Measurements from ENCODE around the gene AAK1. TPM values are rescaled to one million over a fixed set of nuclear protein-coding genes. Genes with fewer than 3 reads are reported as not detected.

Gene AAK1
- total RNA-seq, 4 donors from 2014 or later, result 42.5 to 55.9 (median 51.2) TPM

DNA sequence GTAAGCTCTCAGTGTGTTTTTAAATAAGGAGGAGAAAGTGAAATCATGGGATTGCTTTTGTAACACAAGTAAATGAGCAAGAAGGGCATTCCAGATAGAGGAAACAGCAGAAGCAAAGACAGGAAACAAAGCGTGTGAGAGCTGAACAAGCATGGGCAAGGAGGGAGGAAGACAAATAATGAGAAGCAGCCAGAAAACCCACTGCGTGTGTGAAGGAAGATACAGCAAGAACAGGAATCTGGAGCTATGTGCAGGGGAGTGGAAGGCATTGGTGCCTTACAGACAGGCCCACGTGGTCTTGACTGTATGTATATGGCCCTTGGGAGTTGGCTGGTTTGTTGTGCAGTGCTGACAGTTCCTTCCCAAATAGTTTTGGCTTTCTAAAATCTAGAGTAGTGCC, 88.6 kb downstream of the AAK1 start:
- TF ChIP-seq CTCF (IDR thresholded peaks at IDR 0.05; ENCODE audit: low read depth), result no peak

DNA sequence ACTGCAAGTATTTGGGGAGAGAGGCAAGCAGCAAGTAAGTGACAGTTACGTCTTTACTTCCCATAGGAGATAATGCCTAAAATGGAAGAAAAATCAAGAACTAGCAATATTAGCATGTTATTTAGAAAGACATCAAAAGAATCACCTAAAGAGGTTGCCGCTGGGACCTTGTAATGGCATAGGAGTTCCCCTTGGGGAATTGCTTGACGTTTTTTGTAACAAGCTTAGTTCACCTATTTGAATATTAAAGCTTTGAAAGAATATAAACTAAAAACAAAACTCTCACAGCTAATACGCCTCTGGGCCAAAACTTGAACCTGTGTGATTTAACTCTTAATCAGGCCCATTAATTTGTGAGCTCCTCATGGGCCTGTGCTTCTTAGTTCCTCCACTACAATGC, 89.0 kb downstream of the AAK1 start:
- TF ChIP-seq CTCF (IDR thresholded peaks at IDR 0.05; ENCODE audit: low read depth), result no peak

GRCh38 chr2:69553991-69554390, 89.5 kb downstream of the AAK1 start:
- no peak for TF ChIP-seq CTCF (IDR thresholded peaks at IDR 0.05; ENCODE audit: low read depth)

DNA sequence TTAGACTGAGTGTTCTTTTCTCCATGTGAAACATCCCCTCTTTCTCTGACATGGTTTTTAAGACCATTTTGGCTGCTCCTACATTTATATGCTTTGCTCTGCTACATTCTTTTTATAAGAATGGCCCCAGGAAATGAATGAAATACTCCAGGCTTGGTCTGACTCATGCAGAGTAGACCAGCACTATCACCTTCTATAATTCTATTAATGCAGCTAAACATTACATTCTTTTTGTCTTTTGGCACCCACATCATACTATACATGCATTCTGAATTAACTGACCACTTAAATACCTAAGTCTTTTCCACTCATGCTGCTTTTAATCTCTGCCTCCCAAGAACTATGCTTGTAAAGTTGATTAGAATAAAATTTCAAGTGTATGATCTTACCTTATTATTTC, 94.1 kb downstream of the AAK1 start:
- TF ChIP-seq CTCF (IDR thresholded peaks at IDR 0.05; ENCODE audit: low read depth), result no peak

- TF ChIP-seq CTCF (IDR thresholded peaks at IDR 0.05; ENCODE audit: low read depth), result no peak
These were observed 95.4 kb downstream of the AAK1 start for GRCh38 chr2:69547984-69548715.

DNA sequence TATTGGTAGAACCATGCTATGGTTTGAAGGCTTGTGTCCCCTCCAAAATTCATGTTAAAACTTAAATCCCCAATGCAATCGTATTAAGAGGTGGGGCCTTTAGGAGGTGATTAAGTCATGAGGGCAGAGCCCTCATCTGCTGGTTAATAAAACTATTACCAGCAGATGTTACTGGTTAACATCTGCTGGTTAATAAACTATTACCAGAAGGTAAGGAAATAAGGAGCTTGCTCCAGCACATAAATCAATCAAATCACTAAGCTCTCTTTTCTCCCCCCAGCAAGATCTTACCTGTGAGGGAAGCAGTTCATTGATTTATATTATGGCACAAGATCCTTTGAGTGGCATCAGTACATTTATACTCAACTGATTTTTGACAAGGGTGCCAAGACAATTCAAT, 96.9 kb downstream of the AAK1 start:
- no peak for TF ChIP-seq CTCF (IDR thresholded peaks at IDR 0.05; ENCODE audit: low read depth)

- TF ChIP-seq CTCF (IDR thresholded peaks at IDR 0.05; ENCODE audit: low read depth), result no peak
These were observed 98.0 kb downstream of the AAK1 start for GRCh38 chr2:69545477-69545932.

All from subcutaneous adipose tissue (tissue), 4 donors.